H1 (cell line): ENCODE measurements around the gene RNF43. TPM values are rescaled to one million over a fixed set of nuclear protein-coding genes. Genes with fewer than 3 reads are reported as not detected.

Experiments used
- EP300 ChIP-seq, 2 experiments: IDR thresholded peaks; 1 replicate in 1 of 2; 2 replicates in 1 of 2; pipeline ENCODE4 v1.6.1; 2011 to 2012; ENCODE audit warnings: low read depth in 2 of 2, low read length in 2 of 2, mild to moderate bottlenecking in 2 of 2, borderline replicate concordance in 1 of 2, inconsistent platforms in 1 of 2, moderate library complexity in 1 of 2
- NANOG ChIP-seq: IDR thresholded peaks from 2 replicates; pipeline ENCODE4 v1.6.1; 2011; ENCODE audit warnings: low read length, low read depth, mild to moderate bottlenecking, inconsistent platforms; ENCODE audit not compliant: insufficient read depth, poor library complexity, severe bottlenecking
- RFX5 ChIP-seq: IDR thresholded peaks from 2 replicates; pipeline ENCODE4 v1.6.1; 2011; ENCODE audit warnings: low read depth, low read length, improper control_type of control experiment, borderline replicate concordance
- RXRA ChIP-seq: IDR thresholded peaks from 2 replicates; pipeline ENCODE4 v1.6.1; 2011; ENCODE audit warnings: low read depth, mild to moderate bottlenecking, low read length, moderate library complexity; ENCODE audit not compliant: insufficient read depth
- polyA plus RNA-seq, 7 experiments: library from polyadenylated mRNA; depleted of rRNA in 3 of 7; stranded (reverse) in 5 of 7; unstranded in 2 of 7; fragments of >200 nt in 5 of 7; fragments of 200-250 nt in 2 of 7; gene quantifications; 1 replicate in 5 of 7; 2 replicates in 1 of 7; 4 replicates in 1 of 7; pipeline versions ENCODE4 v1.2.1 to v1.2.3, GENCODE V29; 2011 to 2013; ENCODE audit warnings: missing spikeins in 2 of 7, mixed read lengths in 2 of 7
- total RNA-seq: library from RNA; stranded (reverse); fragmentation: NEBNext Ultra II Directional; extraction: Animal tissue kit (Norgen Biotek cat#: 25700); gene quantifications from 2 replicates; pipeline ENCODE4 v1.2.1, GENCODE V29; 2021
- TF ChIP-seq, protein P1 (sequence below): fragments of 300-600 bp; sonication (generic); IDR thresholded peaks from 2 replicates; pipeline ENCODE4 v1.7.1; 2012; ENCODE audit warnings: low read length, moderate library complexity, mild to moderate bottlenecking, inconsistent platforms; ENCODE audit not compliant: insufficient replicate concordance
- TF ChIP-seq, protein P2 (sequence below), 3 experiments: IDR thresholded peaks; 1 replicate in 2 of 3; 2 replicates in 1 of 3; pipeline versions ENCODE4 v1.5.1 to v1.6.1; 2011; ENCODE audit warnings: low read length in 3 of 3, mild to moderate bottlenecking in 3 of 3, inconsistent platforms in 2 of 3, low read depth in 1 of 3, moderate library complexity in 1 of 3; ENCODE audit not compliant: insufficient read depth in 1 of 3; ENCODE audit errors: control extremely low read depth in 1 of 3
- TF ChIP-seq, protein P3 (sequence below): IDR thresholded peaks from 2 replicates; pipeline ENCODE4 v1.6.1; 2011; ENCODE audit warnings: low read length, improper control_type of control experiment

Gene RNF43
- total and polyA plus RNA-seq, 2 of the 8 experiments (the other 6 are each of a cell fraction or from before 2014, with no cell fraction given), result 0.89 to 1.5 TPM

DNA sequence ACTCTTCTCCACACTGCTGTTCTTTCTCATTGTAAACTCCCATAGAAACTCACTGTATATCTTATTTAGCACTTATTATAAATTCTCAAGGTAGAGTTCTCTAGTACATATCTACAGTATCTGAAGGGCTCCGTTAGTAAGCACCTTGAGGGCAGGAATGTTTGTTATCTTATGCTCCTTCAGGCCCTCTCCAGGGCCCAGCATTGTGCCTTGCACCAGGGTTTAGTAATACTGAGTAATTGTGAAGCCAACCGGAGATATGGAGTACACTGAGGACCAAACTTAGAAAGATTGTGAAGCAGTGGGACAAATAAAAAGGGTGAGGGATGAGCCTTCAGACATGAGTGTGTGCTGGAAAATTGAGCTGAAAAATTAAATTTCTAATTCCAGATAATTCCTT, 26.4 kb downstream of the RNF43 start (continued):
- TF ChIP-seq, protein P1, sequence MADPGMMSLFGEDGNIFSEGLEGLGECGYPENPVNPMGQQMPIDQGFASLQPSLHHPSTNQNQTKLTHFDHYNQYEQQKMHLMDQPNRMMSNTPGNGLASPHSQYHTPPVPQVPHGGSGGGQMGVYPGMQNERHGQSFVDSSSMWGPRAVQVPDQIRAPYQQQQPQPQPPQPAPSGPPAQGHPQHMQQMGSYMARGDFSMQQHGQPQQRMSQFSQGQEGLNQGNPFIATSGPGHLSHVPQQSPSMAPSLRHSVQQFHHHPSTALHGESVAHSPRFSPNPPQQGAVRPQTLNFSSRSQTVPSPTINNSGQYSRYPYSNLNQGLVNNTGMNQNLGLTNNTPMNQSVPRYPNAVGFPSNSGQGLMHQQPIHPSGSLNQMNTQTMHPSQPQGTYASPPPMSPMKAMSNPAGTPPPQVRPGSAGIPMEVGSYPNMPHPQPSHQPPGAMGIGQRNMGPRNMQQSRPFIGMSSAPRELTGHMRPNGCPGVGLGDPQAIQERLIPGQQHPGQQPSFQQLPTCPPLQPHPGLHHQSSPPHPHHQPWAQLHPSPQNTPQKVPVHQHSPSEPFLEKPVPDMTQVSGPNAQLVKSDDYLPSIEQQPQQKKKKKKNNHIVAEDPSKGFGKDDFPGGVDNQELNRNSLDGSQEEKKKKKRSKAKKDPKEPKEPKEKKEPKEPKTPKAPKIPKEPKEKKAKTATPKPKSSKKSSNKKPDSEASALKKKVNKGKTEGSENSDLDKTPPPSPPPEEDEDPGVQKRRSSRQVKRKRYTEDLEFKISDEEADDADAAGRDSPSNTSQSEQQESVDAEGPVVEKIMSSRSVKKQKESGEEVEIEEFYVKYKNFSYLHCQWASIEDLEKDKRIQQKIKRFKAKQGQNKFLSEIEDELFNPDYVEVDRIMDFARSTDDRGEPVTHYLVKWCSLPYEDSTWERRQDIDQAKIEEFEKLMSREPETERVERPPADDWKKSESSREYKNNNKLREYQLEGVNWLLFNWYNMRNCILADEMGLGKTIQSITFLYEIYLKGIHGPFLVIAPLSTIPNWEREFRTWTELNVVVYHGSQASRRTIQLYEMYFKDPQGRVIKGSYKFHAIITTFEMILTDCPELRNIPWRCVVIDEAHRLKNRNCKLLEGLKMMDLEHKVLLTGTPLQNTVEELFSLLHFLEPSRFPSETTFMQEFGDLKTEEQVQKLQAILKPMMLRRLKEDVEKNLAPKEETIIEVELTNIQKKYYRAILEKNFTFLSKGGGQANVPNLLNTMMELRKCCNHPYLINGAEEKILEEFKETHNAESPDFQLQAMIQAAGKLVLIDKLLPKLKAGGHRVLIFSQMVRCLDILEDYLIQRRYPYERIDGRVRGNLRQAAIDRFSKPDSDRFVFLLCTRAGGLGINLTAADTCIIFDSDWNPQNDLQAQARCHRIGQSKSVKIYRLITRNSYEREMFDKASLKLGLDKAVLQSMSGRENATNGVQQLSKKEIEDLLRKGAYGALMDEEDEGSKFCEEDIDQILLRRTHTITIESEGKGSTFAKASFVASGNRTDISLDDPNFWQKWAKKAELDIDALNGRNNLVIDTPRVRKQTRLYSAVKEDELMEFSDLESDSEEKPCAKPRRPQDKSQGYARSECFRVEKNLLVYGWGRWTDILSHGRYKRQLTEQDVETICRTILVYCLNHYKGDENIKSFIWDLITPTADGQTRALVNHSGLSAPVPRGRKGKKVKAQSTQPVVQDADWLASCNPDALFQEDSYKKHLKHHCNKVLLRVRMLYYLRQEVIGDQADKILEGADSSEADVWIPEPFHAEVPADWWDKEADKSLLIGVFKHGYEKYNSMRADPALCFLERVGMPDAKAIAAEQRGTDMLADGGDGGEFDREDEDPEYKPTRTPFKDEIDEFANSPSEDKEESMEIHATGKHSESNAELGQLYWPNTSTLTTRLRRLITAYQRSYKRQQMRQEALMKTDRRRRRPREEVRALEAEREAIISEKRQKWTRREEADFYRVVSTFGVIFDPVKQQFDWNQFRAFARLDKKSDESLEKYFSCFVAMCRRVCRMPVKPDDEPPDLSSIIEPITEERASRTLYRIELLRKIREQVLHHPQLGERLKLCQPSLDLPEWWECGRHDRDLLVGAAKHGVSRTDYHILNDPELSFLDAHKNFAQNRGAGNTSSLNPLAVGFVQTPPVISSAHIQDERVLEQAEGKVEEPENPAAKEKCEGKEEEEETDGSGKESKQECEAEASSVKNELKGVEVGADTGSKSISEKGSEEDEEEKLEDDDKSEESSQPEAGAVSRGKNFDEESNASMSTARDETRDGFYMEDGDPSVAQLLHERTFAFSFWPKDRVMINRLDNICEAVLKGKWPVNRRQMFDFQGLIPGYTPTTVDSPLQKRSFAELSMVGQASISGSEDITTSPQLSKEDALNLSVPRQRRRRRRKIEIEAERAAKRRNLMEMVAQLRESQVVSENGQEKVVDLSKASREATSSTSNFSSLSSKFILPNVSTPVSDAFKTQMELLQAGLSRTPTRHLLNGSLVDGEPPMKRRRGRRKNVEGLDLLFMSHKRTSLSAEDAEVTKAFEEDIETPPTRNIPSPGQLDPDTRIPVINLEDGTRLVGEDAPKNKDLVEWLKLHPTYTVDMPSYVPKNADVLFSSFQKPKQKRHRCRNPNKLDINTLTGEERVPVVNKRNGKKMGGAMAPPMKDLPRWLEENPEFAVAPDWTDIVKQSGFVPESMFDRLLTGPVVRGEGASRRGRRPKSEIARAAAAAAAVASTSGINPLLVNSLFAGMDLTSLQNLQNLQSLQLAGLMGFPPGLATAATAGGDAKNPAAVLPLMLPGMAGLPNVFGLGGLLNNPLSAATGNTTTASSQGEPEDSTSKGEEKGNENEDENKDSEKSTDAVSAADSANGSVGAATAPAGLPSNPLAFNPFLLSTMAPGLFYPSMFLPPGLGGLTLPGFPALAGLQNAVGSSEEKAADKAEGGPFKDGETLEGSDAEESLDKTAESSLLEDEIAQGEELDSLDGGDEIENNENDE, result no peak
- TF ChIP-seq, protein P2, sequence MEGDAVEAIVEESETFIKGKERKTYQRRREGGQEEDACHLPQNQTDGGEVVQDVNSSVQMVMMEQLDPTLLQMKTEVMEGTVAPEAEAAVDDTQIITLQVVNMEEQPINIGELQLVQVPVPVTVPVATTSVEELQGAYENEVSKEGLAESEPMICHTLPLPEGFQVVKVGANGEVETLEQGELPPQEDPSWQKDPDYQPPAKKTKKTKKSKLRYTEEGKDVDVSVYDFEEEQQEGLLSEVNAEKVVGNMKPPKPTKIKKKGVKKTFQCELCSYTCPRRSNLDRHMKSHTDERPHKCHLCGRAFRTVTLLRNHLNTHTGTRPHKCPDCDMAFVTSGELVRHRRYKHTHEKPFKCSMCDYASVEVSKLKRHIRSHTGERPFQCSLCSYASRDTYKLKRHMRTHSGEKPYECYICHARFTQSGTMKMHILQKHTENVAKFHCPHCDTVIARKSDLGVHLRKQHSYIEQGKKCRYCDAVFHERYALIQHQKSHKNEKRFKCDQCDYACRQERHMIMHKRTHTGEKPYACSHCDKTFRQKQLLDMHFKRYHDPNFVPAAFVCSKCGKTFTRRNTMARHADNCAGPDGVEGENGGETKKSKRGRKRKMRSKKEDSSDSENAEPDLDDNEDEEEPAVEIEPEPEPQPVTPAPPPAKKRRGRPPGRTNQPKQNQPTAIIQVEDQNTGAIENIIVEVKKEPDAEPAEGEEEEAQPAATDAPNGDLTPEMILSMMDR (IDR thresholded peaks at IDR 0.05; ENCODE audit: control extremely low read depth in 1 of 3, insufficient read depth in 1 of 3, low read depth in 1 of 3, low read length in 3 of 3), result no peak
- no peak for TF ChIP-seq EP300 (IDR thresholded peaks at IDR 0.05; ENCODE audit: borderline replicate concordance in 1 of 2, low read depth in 2 of 2, low read length in 2 of 2)
- TF ChIP-seq, protein P3, sequence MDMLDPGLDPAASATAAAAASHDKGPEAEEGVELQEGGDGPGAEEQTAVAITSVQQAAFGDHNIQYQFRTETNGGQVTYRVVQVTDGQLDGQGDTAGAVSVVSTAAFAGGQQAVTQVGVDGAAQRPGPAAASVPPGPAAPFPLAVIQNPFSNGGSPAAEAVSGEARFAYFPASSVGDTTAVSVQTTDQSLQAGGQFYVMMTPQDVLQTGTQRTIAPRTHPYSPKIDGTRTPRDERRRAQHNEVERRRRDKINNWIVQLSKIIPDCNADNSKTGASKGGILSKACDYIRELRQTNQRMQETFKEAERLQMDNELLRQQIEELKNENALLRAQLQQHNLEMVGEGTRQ, result no peak
- no peak for TF ChIP-seq NANOG
- TF ChIP-seq RFX5, result no peak
- TF ChIP-seq RXRA, result no peak
